Uterus (tissue), 4 donors: ENCODE data around the gene ACIN1. TPM values are rescaled to one million over a fixed set of nuclear protein-coding genes. Genes with fewer than 3 reads are reported as not detected.

Experiments used
- DNase-seq, 2 donors: peaks; one replicate each; pipeline ENCODE4 v3.0.0-alpha.2; 2019 to 2020
- H3K27ac ChIP-seq, 2 donors: fragments of 200-600 bp; sonication (generic); 1 replicate in 1 of 2; 2 replicates in 1 of 2; pipeline ENCODE4 v1.5.1; 2016 to 2018
- H3K27me3 ChIP-seq, 2 donors: fragments of 200-600 bp; sonication (generic); one replicate each; pipeline ENCODE4 v1.5.1; 2018 to 2019; ENCODE audit warnings: control low read depth in 1 of 2
- H3K36me3 ChIP-seq, 2 donors: fragments of 200-600 bp; sonication (generic); one replicate each; pipeline ENCODE4 v1.5.1; 2019; ENCODE audit warnings: control low read depth in 1 of 2
- H3K4me1 ChIP-seq, 2 donors: fragments of 200-600 bp; sonication (generic); one replicate each; pipeline ENCODE4 v1.5.1; 2018 to 2019; ENCODE audit warnings: control low read depth in 1 of 2
- H3K4me3 ChIP-seq, 2 donors: fragments of 200-600 bp; sonication (generic); 1 replicate in 1 of 2; 2 replicates in 1 of 2; pipeline ENCODE4 v1.5.1; 2018 to 2019; ENCODE audit warnings: mild to moderate bottlenecking in 1 of 2
- H3K9me3 ChIP-seq, 2 donors: fragments of 200-600 bp; sonication (generic); one replicate each; pipeline ENCODE4 v1.5.1; 2019; ENCODE audit warnings: control low read depth in 1 of 2
- CTCF ChIP-seq, 4 experiments: fragments of 200-600 bp in 2 of 4; fragments of 450-650 bp in 2 of 4; sonication (generic) in 2 of 4; IDR thresholded peaks; one replicate each; pipeline ENCODE4 v1.5.1; 2016 to 2019; ENCODE audit warnings: antibody characterized with exemption in 4 of 4, mild to moderate bottlenecking in 2 of 4, moderate library complexity in 1 of 4
- POLR2A ChIP-seq, 2 donors: fragments of 450-650 bp; IDR thresholded peaks; one replicate each; pipeline ENCODE4 v1.6.1; 2016; ENCODE audit warnings: antibody characterized with exemption in 2 of 2, mild to moderate bottlenecking in 1 of 2, moderate library complexity in 1 of 2
- intact Hi-C: fragments of 100-400 bp; cut with DNase I; formaldehyde crosslinking; loops from one replicate; pipeline ENCODE4 v1.15.1; 2023; ENCODE audit warnings: low total_unique reads
- total RNA-seq, 4 donors: library from RNA; depleted of rRNA in 3 of 4; stranded (reverse); fragments of >200 nt in 3 of 4; gene quantifications; one replicate each; pipeline versions ENCODE4 v1.1.0 to v1.2.4, GENCODE V29; 2014 to 2023
- donor health status: DM: yes; HTN: yes; CAD: no.

The ACIN1 gene
- total RNA-seq, 4 donors from 2014 or later: 52.3 to 194 (median 77.1) TPM

- Histone ChIP-seq H3K27ac (no peak overlapping the region), H3K9me3 (no peaks in the 10 kb centered on the region), H3K36me3 (no peaks in the 10 kb centered on the region), H3K4me3 (no peak overlapping the region), H3K4me1 (no peaks in the 10 kb centered on the region), H3K27me3 (no peaks in the 10 kb centered on the region)
- DNase-seq: no peak
- no peak for TF ChIP-seq POLR2A (IDR thresholded peaks at IDR 0.05)
- no peak for TF ChIP-seq CTCF (IDR thresholded peaks at IDR 0.05)
- intact Hi-C loops: no loop called here
Measured at GRCh38 chr14:23101213-23101970, 6.5 kb upstream of the ACIN1 start.

GRCh38 chr14:23099212-23099861 lies 4.4 kb upstream of the ACIN1 start:
- no peaks in the 10 kb centered on the region for H3K27me3 ChIP-seq
- no peak for TF ChIP-seq POLR2A (IDR thresholded peaks at IDR 0.05)
- no peak for TF ChIP-seq CTCF (IDR thresholded peaks at IDR 0.05)
- no peaks in the 10 kb centered on the region for H3K4me1 ChIP-seq
- H3K27ac ChIP-seq: no peak overlapping the region
- H3K9me3 ChIP-seq: no peaks in the 10 kb centered on the region
- H3K4me3 ChIP-seq: no peak overlapping the region
- no peaks in the 10 kb centered on the region for H3K36me3 ChIP-seq
- no peak for DNase-seq
- intact Hi-C loops: no loop called here

- intact Hi-C loops: no loop called here
Measured at GRCh38 chr14:23097786-23098185, 2.9 kb upstream of the ACIN1 start.

GRCh38 chr14:23095196-23096108 lies 516 bp upstream of the ACIN1 start, which contains the start of gene C14orf119:
TSS of gene C14orf119 (plus strand) at chr14:23095505. CDS start at chr14:23097659, 2,154 bp downstream.
- H3K27me3 ChIP-seq: no peaks in the 10 kb centered on the region
- H3K9me3 ChIP-seq: no peaks in the 10 kb centered on the region
- H3K4me1 ChIP-seq: no peaks in the 10 kb centered on the region
- peak within 1 kb of the TSS; percentile 92 to 99 for H3K4me3 ChIP-seq
- peak; percentile 100 for DNase-seq
- H3K36me3 ChIP-seq: no peaks in the 10 kb centered on the region
- TF ChIP-seq CTCF (IDR thresholded peaks at IDR 0.05) (peak in 1 of 4 experiments; percentile 11), POLR2A (IDR thresholded peaks at IDR 0.05) (peak; percentile 40 to 89)
- intact Hi-C loops: no loop called here
- peak within 1 kb of the TSS; percentile 99 to 100 for H3K27ac ChIP-seq

More at GRCh38 chr14:23097786-23098185, 2.9 kb upstream of the ACIN1 start:
- H3K9me3 ChIP-seq: no peaks in the 10 kb centered on the region
- H3K4me3 ChIP-seq: no peak overlapping the region
- no peak overlapping the region for H3K27ac ChIP-seq
- DNase-seq: no peak
- H3K36me3 ChIP-seq: no peaks in the 10 kb centered on the region
- no peaks in the 10 kb centered on the region for H3K4me1 ChIP-seq
- TF ChIP-seq CTCF (IDR thresholded peaks at IDR 0.05) (no peak), POLR2A (IDR thresholded peaks at IDR 0.05) (no peak)
- H3K27me3 ChIP-seq: no peaks in the 10 kb centered on the region
